GM13977 (cell line): ENCODE data around the gene S100A3.

ENCODE experiments used
- DNase-seq: peaks from one replicate; pipeline ENCODE4 v3.0.0; 2012; ENCODE audit warnings: low spot score
- CTCF ChIP-seq: IDR thresholded peaks from 2 replicates; pipeline ENCODE4 v1.5.1; 2012; ENCODE audit warnings: mild to moderate bottlenecking, control low read depth; ENCODE audit not compliant: insufficient read depth; ENCODE audit errors: extremely low read depth, missing control alignments
- in situ Hi-C: fragments of 300-500 bp; cut with MboI; formaldehyde crosslinking; loops from one replicate; pipeline ENCODE4 v1.12.0; 2022; ENCODE audit warnings: low sequenced_read_pairs, low pct_unique_long_range_greater_than_20kb, mixed read lengths, inconsistent platforms; ENCODE audit not compliant: unreplicated experiment

S100A3 gene

DNA sequence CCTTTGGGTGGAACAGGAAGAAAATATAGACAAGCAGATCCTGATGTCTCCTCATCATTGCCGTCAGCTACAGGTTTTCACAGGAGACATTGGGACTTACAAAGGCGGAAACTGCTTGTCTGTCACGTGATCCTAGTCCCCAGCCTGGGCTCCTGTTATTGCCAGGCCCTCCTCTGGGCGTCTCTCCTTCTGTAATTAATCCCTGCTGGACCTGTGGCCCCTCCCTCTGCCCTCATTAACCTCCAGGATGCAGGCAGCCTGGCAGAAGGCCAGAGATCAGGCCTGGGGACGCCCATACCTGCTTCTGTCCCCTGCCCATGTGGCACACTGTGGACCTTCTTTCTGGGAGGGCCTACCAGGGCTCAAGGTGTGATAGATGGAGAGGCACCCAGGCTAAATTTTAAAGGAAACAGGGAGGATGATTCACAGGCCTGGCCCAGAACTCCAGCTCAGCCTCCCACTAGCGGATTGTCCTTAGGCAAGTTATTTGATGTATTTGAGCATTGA is 10.7 kb downstream of the S100A3 start:
- in situ Hi-C loops: no loop called here
- no peak for TF ChIP-seq CTCF
- no peak for DNase-seq

GRCh38 chr1:153537376-153537730 is 11.7 kb downstream of the S100A3 start:
- no peak for DNase-seq
- in situ Hi-C loops: no loop called here
- no peak for TF ChIP-seq CTCF

- no peak for DNase-seq
- in situ Hi-C loops: no loop called here
- TF ChIP-seq CTCF: no peak
Observed at GRCh38 chr1:153536671-153537375, 12.2 kb downstream of the S100A3 start.

DNA sequence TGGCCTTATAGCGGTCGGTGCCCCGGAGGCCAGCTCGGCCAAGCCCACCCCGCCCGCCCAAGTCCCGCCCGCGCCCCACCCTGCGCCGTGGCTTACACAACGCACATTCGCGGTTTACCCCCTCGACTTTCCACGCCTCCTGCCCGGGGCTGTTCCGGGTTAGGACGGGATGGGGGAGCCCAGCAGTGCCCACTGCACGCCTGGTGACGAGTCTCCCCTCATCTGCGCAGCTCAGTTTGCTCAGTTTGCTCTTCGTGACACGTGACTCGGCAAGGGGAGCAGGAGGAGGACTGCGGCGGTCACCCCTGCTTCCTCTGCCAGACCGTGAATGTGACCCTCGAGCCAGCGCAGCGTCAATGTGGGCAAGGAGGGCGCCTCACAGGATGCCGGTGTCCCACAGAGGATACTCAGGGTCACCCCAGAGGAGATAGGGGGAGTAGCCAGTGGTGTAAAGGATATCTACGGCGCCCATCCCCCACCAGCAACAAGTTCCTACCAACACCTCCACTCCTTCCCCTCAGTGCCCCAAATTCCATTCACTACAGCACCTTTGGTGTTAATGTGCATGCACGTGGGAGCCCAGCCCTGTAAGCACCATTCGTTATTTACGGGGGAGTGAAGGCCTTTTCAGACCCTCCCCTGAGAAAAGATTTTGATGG is 12.9 kb downstream of the S100A3 start:
- peak; percentile 70 for DNase-seq
- in situ Hi-C loops: no loop called here
- no peak for TF ChIP-seq CTCF

DNA sequence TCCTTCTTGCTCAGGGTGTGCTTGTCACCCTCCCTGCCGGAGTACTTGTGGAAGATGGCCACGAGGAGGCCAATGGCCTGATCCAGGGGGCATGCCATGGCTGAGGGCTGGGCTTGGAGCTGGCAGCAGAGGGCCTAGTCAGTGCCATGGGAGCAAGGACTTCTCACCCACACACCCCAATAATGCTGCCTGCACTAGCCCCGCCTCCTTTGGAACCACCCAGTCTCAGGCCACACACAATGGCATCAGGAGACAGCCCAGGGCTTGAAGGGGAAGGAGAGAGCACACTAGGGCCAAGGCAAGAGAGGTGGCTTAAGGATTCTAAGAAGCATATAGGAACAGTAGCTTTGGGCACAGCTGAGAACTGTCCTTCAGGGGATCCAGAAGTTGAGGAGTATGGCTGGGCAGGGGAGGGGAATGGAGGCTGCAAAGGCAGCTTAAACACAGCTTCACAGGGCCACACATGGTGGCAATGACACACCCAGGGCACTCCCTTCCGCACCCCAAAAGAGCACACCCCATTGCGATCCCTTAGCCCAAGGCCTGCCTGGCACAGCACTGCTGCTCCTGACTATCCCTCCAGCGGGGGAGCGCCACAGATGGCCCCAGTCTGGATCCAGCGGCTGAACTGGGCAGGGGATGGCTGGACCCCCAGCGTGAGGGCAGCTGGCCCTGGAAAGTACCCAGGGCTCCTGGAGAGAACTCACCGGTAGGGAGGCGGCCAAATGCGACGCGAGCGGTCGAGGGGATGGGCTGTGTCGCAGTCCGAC is 13.6 kb downstream of the S100A3 start, which contains the start of gene S100A6:
S100A6 (minus strand) TSS at position 750 of the 770 bp plus-strand sequence; CDS start at position 98, 652 bp downstream.
- in situ Hi-C loops: no loop called here
- DNase-seq: peak; percentile 57
- no peak for TF ChIP-seq CTCF

DNA sequence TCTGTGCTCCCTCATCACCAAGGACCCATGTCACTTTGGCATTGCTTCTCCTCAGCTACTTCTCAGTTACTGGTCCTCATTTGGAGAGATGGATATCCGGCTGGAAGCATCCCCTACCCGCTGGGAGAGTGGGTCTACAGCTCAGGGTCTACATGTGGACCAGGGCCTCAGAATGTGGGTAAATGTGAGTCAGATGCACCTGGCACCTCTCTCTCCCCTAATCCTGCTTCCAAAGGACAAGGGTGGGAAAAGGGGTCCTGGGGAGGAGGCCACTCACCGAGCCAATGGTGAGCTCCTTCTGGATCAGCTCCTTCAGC is 14.2 kb downstream of the S100A3 start:
- in situ Hi-C loops: no loop called here
- TF ChIP-seq CTCF: no peak
- no peak for DNase-seq
